GM19239 (cell line): ENCODE results near the gene ATF6.

Source experiments
- DNase-seq: peaks from one replicate; pipeline ENCODE4 v3.0.0; 2011; ENCODE audit warnings: low spot score; ENCODE audit not compliant: insufficient read length
- FAIRE-seq: peaks from 2 replicates; lab custom pipeline; 2011; peaks lifted over from hg19 to GRCh38; lab: Jason Lieb, UNC

Gene ATF6

DNA sequence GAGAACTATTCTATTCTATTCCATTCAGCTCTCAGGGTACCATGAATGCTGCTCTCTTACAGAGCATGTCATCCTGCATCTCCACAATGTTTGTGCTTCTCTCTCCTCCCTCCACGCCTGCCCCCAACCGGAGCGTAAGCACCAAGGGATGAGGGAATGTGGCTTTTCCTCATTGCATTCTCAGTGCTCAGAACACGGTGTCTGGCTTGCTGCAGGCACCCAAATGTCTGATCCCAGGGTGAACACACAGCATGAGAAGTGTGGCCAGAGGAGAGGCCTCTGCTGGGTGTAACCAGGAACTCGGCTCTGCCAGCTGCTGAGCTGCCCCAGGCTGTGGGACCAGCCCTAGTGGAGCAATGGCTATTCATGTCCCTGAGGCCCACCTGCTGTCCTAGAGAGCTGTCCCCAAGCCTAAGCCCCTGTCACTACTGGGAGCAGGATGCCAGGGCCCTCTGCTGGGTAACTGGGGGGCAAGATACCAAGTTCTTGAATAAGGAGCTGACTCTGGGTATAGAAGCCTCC is 219.2 kb downstream of the ATF6 start:
- DNase-seq (no peak), FAIRE-seq (no peak)

DNA sequence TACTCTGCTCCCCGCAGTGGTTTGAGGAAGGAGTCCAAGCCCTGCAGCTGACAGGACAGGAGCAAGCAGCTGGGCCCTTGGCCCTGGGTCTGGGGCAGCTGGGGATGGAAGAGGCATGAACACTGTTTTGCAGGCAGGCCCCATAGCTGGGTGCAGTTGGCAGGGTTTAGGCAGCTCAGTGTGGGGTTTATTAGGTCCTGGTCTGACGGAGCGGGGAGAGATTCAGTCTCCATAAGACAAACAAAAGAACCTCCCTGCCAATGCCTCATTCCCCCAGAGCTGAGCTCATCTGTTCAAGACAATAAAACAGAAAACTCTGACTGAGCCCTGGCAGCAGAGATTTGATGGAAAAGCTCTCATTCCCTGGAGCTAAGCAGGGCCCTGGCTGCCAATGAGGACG is 220.2 kb downstream of the ATF6 start:
- no peak for FAIRE-seq
- DNase-seq, result no peak

DNA sequence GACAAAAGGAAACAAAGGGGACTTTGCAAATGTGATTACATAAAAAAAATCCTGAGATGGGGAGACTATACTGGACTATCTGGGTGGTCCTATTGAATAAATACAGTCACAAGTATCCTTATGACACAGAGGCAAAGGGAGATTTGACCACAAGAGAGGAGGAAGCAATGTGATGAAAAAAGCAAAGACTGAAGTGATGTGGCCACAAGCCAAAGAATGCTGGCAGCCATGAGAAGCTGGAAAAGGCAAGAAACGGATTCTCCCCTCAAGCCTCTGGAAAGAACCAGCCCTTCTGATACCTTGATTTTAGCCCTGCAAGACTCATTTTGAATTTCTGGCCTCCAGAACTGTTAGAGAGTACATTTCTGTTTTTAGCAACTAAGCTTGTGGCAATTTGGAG is 221.2 kb downstream of the ATF6 start:
- DNase-seq, result no peak

DNA sequence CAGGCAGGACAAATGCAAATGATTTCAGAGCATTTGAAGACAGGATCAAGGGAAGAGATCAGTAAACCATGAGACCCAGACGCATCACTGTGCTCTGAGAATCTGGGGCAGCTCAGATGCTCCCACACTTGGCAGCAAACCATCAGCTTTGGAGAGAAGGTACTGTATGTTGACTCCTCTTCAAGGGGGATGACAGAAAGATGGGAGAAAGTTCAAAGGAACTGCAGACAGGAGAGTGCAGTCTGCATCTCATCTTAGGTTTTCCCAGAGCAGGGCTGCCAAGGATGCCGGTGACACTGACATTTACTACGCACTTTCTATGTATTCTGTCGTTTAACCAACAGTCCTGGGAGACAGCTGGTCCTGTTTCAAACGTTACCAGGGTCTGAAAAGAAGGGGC is 221.8 kb downstream of the ATF6 start:
- DNase-seq, result no peak
- no peak for FAIRE-seq

More for the DNA sequence above, 221.2 kb downstream of the ATF6 start:
- no peak for FAIRE-seq

DNA sequence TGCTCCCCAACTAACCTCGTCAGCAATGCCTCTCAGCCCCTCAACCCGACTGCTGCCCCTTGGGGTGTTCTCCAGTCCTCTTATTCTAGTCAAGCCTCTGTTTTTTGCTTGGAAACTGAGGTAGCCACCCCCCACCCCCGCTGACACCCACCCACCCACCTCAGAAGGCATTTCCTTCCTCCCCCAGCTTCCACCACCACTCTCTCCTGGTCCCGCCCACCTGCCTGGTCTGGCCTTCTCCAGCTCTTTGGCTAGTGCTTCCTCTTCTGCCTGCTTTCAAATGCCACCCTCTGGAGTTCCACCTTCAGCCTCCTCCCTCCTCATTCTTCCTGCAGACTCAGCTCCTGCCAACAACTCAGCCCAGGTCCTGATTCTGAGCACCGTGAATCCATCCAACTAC is 222.3 kb downstream of the ATF6 start:
- FAIRE-seq, result no peak
- no peak for DNase-seq

DNA sequence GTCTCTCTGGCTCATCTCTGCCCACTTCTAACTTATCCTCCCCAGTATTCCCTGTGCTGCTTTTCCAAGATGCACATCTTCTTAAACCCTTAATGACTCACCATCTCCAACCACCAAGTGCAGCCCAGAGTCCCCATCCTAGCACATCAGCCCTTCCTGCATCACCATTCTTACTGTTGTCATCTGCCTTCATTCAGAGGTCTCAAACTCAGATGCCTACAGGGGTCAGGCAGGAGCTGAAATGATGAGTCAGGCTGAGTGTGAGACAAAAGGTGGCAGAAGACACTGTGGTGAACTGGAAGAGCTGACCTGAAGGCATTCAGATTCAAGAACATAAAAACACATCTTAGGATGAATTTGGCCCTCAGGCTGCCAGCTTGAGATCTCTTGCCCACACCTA is 223.0 kb downstream of the ATF6 start:
- no peak for DNase-seq
- FAIRE-seq, result no peak

DNA sequence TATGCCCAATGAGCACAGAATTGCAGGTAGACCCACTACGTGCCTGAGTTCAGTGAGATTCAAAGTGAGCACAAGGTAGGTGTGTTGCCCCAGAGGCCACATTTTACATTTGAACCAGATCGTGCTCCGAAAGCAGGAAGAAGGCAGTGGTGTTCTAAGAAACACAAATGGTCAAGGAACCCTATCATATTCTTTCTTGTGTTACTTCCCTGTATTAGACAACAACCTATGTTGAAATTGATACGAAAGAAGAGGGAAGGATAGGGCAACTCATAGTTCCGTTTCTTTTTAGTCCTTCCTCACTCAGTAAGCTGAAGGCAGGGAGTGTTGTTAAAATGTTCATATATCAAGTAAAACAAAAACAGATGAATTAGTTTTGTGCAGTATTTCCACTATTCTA is 223.7 kb downstream of the ATF6 start:
- no peak for DNase-seq

DNA sequence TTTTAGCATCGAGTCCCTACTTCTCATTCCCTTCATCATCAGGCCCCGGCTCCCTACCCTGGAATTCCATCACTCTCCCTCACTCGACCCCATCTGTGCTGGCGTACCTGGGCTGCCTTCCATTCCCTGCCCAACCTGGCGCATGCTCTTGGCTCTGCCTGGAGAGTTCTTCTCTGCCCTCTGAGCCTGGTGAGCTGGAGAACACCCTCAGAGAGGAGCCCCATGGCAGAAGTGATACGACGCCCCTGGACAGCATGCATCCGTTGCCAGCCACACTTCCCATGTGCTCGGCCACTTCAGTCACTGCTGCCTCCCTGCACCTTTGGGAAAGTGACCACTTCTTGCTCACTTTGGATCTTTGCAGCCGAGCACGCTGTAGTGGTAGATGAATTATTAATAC is 227.5 kb downstream of the ATF6 start:
- DNase-seq, result no peak
- FAIRE-seq, result no peak

More for the DNA sequence above, 223.7 kb downstream of the ATF6 start:
- no peak for FAIRE-seq

DNA sequence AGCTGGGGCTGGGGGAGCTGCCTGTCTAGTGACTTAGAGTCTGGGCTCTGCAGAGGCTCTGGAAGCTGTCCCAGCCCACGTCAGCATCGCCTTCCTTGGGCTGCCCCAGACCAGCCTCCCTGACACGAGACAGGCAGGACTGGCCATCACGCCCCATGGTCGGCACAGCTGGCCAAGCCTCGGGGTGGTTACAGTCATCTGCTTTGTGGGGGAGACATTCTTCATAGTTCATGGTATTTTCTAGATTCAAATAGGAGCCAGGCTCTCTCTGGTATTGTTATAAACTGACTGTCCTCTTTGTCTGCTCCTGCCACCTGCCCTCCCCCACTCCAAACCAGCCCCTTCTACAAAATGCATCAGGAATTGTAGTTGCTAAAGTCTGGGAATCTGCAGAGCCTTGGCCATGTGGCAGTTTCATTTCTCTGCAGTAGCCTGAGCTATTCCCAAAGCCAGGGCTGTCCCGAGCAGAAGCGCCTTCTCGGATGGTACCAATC is 228.1 kb downstream of the ATF6 start:
- DNase-seq (no peak), FAIRE-seq (no peak)

DNA sequence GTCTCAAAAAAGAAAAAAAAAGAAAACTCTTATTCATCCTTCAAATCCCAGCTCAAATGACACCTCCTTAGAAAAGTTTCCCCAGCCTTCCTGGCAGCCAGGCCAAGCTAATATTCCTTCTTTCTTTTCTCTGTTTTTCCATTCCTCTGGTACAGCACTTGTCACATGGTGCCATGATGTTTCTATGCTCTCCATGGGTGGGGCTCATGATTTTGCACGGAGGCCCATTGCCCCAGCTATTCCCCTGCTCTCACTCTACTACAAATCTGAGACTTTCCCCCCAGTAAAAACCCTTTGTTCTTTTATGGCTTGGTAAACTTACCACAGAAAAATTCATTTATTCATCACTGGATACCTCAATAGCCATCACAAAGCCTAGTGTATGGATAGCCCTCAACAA is 231.0 kb downstream of the ATF6 start:
- FAIRE-seq (no peak), DNase-seq (no peak)

DNA sequence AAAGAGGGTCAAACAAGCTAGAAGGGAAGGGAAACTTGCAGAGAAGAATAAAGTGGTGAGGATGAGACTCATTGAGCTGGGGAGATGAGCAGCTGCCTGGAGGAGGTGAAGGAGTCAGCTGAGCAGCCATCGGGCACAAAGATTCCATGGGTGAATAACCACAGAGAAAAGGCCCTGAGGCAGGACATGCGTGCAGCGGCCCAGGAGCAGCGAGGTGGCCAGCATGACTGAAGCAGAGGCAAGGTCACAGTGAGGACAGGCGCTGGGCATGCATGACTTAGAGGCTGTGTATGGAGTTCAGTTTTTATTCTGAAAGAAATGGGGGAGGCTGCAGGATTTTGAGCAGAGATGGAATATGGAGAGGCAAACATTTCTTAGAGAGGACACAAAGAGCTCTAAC is 232.7 kb downstream of the ATF6 start:
- no peak for DNase-seq
- FAIRE-seq, result no peak

DNA sequence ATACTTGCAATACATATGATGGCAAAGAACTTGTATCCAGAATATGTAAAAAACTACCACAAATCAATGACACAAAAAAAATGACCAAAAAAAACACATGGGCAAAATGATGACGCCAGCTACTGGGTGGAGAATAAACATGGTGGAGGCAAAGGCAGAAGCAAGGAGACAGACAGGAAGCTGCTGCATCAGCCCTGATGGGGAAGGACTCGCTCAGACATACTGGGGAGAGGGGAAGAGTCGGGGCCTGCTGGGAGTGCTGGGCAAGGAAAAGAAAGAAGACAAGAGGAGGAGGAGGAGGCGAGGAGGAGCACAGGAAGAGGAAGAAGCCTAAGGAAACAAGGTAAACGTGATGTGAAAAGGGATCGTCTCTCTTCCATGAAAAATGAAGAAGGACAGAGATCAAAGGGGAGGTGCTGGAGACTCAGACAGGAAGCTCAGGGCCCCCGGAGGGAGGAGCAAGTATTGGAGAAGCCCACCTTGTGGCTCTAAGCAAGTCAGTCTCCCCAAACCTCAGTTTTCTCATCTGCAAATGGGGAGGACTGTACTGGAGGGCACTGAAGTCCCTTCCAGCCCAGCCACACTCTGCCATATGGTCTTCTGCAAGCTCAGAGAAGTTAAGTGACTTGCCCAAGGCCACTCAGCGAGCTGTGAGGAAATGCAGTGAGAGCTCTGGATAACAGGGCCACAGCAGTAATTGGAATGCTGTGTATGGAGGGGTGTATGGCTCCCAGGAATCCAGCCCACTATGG is 233.4 kb downstream of the ATF6 start:
- DNase-seq (no peak), FAIRE-seq (no peak)

DNA sequence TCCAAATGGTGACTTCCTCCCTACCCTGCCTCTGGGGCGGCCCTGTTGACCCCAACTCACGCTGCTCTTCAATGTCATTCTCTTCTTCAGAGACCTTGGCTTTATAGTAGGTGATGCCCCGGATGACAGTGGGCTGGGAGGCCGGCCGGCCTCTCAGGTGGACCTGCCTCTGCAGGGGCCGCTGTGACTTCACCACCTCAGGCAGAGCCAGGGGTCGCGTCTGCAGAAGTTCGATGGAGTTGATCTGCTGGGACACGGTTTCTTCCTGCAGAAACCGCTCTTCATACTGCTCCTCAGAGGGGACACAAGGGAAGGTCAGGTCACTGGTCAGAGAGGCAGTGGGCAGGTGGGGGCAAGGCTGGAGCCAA is 233.9 kb downstream of the ATF6 start:
- no peak for DNase-seq
- no peak for FAIRE-seq

DNA sequence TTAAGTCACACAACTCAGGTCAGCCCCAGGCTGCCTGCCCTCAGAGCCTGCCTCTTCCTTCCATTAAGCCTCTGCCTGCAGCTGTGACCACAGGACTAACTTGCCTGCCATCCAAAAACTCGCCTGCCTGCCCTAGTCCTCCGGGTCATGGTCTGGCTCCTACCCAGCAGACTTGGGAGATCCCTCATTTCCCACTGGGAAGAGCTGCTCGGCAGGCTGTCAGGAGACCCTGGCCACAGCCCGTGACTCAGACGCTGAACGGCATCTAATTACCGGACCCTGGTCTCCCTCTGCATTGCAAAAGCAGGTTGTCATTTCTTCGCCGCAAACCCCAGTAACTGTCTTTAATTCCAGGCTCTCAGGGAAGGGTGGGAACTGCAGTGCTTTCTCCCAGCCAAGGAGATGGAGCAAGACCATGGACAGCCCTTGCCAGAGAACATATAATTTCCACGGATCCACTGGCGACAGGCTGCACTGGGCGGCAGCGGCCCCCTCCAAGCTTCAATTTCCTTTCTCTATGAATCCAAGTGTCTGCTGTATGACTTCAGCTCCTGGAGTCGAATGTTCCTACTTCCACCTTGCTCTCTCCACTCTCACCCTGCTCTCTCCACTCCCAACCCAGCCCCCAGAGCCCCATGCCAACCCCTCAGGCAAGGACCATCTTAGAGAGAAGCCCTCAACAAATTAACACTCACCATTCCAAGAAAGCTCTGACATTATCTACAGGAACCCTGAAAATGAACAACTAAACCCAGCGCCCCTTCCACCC is 237.1 kb downstream of the ATF6 start:
- DNase-seq (no peak), FAIRE-seq (no peak)

DNA sequence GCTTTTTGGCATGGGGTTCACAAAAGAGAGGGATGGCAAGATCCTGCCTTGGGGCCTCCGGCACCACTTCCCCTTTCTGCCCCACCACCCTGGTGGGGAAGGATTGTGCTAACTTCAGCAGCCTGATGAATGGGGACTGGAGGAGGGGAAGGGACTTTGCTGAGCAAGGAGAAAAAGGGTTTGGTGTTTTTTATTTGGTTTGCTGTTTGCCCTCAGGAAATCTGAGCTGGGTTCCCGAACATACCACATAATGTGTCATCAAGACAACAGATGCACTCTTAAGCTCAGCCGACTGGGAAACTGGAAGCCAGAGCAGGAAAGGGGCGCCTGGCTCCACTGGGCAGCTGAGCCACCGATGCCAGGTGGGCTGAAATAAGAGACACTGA is 237.7 kb downstream of the ATF6 start:
- DNase-seq, result no peak
- FAIRE-seq, result no peak

DNA sequence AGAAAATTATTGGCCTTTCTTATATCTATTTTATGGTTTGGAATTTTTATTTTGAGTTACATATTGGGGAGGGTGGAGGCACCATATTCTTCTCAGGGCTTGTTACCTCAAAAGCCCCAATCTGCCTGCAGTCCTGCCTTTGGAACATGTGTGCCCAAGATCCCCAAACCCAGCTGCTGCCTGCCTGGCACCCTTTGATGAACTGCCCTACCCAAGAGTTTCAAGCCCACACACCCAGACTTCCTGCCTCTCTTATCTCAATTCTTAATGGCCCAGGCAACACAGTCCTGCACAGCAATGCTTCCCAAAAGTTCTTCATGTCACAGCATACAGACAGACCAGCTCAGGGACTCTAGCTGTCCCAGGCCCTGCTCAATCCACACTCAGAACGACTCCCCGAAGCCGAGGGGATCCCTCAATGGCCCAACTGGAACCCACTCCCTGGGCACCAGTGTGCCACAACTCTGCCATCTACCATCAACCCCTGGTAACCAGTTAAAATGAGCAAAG is 238.4 kb downstream of the ATF6 start:
- FAIRE-seq, result no peak
- no peak for DNase-seq

DNA sequence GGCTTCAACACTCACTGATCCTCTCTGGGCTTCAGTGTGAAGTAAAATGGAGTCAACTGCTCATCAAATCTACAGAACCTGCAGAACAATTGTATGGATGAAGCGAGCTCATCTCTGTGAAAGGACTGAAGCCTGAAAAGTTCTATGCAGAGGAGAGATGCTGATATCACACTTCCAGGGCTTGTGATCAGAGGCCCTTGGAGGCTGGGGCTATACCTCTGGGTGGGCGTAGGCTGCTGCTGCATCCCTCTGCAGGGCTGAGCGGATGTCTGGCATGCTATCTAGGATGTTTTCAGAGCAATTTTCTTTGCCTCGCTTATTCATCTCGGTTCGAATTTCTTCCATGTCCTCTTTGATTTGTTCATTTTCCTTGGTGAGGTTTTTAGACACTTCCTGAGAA is 240.0 kb downstream of the ATF6 start:
- no peak for DNase-seq
- FAIRE-seq, result no peak

DNA sequence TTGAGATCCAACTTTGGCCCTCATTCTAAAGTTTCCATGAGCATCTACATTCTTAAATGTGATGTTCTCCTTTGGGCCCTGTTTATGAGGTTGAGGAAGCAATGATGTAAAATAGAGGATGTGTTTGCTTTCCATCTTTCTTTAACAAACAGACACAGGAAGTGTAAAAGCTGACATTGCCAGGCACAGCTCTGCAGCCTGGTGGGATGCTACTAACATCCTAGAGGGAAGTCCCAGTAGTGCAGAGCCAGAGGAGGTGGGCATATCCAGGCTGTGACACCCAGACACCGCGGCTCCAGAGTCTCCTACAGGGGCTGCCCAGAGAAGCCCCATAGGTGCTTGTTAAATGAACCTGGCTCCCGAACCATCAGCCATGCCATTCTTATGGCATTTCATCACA is 241.3 kb downstream of the ATF6 start:
- no peak for DNase-seq
- no peak for FAIRE-seq

DNA sequence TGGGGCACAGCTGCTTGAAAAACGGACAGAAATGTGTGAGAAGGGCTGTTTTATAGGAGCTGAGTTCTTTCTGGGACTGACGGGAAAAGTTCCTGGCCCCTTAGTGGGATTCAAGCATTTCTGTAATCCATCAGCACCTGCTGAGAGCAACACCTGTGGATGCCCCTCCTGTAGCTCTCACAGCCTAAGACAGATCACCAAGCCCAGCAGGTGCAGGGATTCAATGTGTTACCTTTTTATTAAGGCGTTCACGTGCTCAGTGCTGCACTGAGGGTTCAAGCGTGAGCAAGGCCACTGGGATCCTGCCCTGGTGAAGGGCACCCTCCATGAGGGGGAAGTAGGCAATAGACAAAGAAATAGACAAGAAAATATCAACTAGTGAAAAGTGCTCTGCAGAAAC is 242.7 kb downstream of the ATF6 start:
- DNase-seq (no peak), FAIRE-seq (no peak)

DNA sequence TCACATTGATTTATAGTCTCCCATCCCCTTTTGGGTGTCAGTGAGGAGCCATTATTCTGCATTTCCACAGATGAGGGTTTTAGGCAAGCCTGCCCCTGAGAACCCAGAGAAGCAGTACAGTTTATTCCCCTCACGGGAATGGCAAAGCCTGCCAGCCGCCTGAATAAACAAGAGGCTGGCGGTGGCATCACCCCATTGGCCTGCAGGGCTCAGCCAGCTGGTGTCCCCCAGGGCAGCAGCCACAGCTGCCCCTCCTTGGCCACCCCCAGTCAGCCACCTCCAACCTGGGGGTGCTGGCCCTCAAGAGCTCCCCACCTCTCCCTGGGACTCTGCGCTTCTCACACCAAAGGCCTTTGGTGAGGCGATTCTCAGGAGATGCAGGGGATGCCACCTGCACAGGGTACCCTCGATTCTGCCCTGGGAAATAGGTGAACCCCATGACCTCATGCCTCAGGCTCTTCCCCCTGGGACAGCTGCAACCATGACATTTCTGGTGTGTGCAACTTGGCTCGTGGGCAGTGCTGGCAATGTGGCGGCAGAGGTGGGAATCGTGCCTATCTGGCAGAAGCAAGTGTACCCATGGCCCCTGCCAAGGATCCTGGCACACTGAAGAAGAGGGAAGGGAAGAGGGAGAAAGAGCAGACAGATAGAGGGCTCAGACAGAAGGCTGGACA is 243.5 kb downstream of the ATF6 start:
- no peak for FAIRE-seq
- DNase-seq, result no peak

DNA sequence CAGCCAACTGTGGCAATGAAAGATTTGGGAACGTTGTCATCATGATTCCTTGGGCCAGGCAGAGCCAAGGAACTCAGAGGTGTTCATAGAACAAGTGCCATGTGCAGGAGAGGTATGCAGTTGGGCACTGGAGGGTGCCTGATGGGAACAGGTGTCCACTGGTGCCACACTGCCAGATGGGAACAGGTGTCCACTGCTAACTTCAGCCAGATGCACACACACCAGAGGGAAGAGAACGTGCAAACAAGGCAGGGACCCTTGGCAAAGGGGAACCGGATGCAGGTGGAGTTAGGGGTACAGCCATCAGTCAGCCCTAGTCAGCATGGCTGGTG is 244.0 kb downstream of the ATF6 start:
- no peak for FAIRE-seq
- no peak for DNase-seq
